HK-2 (cell line): ENCODE results near the gene PGBD2.
"Not testable (repeated sequence)": the region's sequence is repeated elsewhere in the genome, so short reads cannot be mapped to it uniquely, and the experiment has no call there.

Source experiments
- DNase-seq: peaks from one replicate; pipeline ENCODE4 v3.0.0-alpha.2; 2018; ENCODE audit not compliant: unreplicated experiment

The PGBD2 gene

DNA sequence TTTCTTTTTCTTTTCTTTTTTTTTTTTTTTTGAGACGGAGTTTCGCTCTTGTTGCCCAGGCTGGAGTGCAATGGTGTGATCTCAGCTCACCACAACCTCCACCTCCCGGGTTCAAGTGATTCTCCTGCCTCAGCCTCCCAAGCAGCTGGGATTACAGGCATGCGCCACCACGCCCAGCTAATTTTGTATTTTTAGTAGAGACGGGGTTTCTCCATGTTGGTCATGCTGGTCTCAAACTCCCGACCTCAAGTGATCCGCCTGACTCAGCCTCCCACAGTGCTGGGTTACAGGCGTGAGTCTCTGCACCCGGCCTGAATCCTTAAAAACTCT lies 16.2 kb upstream of the PGBD2 start:
- not testable (repeated sequence) for DNase-seq

DNA sequence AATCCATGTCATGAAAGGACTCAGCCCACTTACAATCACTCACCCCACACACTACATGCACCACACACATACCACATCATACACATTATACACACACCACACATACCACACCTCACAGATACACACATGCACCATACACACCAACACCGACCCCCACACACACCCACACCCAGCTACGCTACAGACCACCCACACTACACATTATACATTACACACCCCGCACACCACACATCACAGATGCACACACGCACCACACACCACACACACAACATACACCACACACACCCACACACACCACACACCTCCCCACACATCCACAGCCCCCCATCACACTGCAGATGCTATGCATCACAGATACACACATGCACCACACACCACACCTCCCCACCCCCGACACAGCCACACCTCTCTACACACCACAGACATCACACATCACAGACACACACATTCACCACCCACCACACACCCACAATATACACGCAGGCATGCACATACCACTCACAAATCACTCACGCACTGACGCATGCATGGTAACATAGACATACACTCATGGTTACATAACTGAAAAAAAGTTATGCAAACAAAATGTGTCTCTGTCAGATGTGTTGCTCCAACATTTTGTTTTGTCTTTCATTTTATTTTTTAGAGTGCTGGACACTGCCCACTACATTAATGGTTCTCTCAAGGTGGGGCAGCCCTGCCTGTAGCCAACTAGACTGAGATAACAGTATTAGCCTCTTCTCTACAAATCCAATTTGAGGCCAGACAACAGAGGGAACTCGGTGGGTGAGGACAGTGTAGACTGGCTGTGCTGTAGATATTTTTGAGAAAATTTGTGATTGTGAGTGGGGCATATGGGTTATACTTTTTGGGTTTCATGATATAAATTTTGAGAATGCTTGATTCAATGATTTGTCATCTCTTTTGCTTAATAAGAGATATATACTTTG lies 15.2 kb upstream of the PGBD2 start:
- DNase-seq, result no peak

DNA sequence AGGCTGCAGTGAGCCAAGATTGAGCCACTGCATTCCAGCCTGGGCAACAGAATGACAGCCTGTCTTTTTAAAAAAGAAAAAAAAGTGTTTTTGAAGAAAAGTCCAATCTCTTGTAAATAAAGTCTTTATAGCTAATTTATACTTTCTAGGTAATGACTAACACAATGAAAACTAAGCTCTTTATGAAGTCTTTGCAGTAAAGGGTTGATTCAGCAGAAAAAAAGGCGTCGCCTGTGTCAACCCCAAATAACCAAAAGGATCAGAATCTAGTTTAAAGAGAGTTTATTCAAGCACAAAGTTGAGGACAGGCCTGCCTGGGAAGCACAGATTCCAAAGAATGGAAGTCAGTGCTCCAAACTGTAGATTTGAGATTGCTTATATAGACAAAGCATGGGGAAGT lies 14.3 kb upstream of the PGBD2 start:
- DNase-seq, result no peak

DNA sequence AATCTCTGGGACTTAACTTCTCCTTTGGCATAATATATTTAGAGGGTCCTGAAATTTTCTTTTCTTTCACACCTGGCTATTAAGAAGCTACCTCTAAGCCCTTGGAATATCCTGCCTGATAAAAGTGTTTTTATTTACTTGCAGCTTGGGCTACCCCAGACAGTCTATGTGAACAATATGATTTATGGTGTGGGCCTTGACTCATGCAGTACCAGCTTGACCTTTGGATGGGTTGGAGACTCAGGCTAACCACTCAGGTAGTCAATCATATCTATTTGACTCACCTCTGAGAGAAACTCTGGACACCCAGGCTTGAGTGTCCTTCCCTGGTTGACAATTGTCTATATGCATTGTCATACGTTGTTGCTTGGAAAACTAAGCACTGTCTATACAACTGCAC lies 13.4 kb upstream of the PGBD2 start:
- no peak for DNase-seq

DNA sequence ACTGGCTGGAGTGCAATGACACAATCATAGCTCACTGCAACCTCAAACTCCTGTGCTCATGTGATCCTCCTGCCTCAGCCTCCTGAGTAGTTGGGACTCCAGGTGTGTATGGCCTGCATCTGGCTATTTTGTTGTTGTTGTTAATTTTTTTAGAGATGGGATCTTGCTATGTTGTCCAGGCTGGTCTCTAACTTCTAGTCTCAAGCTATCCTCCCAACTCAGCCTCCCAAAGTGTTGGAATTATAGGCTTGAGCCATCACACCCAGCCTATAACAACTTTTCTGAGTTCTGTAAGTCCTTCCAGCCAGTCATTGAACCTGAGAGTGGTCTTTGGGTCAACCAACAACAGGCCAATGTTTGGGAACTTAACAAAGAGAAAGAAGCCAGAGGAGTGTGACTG lies 11.2 kb upstream of the PGBD2 start:
- no peak for DNase-seq

DNA sequence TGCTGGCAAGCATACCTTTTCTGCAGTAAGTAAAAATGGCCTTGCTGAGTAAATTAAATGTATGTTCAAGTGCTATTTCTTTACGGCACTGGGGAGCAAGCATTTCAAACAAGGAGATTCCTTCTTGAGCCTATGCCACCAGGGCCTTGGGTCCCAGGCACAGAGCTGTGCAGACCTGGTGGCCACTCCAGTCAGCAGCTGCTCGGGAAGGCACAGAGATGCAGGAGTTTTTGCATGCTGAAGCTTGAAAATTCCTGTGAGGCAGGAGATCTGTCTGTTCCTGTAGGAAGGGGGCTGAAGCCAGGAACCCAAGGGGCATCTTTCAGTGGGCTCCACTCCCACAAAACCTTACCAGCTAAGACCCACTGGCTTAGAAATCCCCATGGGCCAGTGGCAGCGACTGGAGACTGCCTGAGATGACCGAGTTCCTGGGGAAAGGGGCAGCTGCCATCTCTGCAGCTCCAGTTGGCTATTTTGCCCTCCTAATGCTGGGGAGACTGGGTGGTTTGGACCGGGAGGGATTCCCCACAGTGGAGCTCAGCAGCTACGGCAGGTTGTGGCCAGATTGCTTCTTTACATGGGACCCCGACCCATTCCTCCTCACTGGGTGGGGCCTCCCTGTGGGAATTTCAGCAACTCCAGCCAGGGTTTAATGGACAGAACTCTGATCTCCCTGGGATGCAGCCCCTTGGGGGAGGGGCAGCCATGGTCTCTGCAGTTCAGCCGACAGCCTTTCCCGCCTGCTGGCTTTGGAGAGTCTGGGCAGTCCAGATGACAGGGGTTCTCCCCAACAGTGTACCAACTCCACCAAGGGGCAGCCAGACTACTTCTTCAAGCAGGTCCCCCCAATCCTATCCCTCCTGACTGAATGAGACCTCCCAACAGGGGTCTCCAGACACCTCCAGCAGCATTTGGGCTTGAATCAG lies 8.4 kb upstream of the PGBD2 start:
- no peak for DNase-seq

DNA sequence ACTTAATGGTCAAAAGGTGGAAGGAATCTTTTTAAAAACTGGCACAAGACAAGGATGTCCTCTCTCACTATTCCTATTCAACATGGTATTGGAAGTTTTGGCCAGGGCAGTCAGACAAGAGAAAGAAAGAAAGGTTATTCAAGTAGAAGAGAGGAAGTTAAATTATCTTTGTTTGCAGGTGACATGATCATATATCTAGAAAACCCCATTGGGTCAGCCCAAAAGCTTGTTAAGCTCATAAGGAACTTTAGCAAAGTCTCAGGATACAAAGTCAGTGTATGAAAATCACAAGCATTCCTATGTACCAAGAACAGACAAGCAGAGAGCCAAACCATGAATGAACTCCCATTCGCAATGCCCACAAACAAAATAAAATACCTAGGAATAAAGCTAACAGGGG lies 5.4 kb upstream of the PGBD2 start:
- DNase-seq, result no peak

DNA sequence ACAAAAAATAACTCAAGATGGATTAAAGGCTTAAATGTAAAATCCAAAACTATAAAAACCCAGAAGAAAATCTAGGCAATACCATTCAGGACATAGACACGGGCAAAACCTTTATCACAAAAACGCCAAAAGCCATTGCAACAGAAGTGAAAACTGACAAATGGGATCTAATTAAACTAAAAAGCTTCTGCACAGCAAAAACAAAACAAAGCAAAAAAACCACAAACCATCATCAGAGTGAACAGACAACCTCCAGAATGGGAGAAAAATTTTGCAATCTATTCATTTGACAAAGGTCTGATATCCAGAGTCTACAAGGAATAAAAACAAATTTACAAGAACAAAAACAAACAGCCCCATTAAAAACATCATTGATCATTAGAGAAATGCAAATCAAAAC lies 4.5 kb upstream of the PGBD2 start:
- no peak for DNase-seq

DNA sequence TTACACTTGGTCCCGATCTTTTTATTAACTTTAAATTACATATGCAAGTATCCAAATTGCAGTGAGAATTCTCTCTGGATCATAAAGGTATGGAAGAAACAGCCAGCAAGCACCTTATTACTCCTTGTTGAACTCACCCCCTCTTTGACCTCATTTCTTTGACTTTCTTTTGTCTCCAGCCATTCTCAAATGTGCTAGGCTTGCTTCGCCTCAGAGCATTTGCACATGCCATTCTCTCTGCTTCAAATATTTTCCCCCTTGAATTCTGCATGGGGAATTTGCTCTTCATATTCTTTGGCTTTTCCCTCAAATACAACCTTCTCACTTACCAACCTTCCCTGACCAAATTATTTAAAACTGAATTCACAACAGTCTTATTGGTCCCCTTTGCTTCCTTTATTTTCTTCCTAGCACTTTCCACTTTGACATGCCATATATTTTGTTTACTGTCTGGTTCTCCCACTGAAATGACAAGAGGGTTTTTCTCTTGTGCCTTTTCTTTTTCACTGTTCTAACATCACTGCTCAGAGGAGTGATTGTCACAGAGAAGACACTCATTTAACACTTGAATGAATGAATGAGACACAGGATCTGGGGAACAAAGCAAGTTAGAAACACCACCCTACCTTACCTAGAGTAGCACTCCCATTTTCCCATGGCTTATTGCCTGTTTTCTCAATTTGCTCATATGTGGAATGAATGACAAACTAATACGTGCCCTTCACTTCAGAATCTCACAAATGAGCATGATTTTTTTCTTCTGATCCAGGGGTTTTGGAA lies 1.4 kb upstream of the PGBD2 start:
- no peak for DNase-seq

DNA sequence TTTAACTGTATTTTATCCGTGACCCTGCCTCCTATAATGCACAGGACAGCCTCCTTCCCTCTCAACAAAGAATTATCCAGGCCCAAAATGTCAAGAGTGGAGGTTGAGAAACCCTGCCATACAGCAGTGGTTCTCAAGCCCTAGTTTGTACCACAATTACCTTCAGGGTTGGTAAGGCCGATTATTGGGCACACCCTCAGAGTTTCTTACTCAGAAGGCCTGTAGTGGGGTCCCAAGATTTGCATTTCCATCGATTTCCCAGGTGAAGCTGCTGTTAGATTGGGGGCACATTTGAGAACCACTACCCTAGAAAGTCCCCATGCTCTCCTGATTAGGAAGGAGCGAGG lies 400 bp upstream of the PGBD2 start:
- no peak for DNase-seq

DNA sequence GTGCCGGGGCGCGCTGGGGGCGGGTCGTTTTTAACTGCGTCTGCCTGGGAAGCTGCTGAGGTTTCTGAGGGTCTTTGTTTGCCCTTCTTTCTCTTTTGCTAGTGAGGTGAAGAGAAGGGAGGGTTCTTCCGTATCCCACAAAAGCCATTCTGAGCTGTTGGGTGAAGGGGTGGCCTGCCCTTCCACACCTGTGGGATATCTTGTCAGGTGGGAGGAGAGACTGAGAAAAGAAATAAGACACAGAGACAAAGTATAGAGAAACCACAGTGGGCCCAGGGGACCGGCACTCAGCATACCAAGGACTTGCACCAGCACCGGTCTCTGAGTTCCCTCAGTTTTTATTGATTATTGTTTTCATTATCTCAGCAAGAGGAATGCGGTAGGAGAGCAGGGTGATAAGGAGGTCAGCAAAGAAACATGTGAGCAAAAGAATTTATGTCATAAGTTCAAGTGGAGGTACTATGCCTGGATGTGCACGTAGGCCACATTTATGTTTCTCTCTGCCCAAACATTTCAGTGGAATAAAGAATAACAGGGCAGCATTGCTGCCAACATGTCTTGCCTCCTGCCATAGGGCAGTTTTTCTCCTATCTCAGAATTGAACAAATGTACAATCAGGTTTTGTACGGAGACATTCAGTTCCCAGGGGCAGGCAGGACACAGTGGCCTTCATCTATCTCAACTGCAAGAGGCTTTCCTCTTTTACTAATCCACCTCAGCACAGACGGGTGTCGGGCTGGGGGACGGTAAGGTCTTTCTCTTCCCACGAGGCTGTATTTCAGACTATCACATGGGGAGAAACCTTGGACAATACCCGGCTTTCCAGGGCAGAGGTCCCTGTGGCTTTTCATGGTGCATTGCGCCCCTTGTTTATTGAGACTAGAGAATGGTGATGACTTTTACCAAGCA lies 972 bp downstream of the PGBD2 start:
- no peak for DNase-seq

DNA sequence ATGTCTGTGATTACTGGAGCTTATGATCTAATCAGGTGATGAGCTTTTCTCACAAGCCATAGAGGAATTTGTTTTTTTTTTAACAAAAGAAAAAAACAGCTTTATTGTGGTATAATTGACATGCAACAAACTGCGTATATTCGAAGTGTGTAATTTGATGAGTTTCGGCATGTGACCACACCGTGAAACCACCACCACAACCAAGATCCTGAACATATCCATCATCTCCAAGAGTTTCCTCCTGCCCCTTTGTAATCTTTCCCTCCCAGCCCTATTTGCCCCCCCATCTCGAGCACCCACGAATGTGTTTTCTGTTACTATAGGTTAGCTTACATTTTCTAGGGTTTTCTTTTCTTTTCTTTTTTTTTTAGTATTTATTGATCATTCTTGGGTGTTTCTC lies 4.7 kb downstream of the PGBD2 start:
- DNase-seq, result no peak

DNA sequence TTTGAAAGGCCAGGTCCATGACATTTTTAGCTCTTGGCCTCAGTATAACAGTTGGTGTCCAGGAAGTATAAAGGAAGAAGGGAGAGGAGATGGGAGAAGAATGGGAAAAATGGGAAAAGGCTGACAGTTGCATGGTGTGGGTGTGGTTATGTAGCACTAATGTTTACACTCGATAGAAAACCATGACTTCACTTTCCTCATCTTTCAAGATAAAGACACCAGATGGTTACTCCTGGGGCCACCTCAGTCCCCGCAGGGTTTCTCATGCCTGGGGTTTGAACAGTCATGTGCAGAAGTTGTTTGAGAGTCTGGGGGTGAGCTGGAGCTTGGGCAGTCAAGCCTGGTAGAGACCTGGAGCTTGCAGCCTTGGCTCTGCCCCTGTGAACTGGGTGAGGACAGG lies 7.9 kb downstream of the PGBD2 start:
- DNase-seq, result no peak

DNA sequence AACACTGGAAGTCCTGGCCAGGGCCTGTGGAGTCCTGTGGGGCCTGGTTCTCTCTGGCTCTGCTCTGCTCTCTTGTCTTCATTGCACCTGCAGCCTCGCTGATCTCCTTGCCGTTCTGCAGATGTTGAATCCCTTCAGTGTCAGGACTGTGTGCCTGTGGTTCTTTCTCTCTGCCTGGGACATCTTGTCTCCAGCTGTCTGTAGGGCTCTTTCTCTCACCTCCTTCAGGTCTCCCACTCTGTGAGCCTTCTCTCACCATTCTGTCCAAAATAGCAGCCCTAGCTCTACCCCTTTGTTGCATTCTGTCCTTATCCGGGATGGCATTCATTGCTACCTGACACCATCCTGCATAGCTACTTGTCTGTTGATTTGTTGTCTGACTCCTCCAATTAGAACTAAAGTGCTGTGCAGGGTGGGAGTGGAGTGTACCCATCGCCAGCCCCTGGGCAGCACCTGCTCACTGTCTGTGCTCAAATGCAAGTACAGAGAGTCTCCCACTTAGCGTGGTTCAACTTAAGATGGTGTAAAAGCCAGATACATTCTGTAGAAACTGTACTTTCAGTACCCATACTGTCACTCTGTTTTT lies 8.9 kb downstream of the PGBD2 start:
- DNase-seq, result no peak

DNA sequence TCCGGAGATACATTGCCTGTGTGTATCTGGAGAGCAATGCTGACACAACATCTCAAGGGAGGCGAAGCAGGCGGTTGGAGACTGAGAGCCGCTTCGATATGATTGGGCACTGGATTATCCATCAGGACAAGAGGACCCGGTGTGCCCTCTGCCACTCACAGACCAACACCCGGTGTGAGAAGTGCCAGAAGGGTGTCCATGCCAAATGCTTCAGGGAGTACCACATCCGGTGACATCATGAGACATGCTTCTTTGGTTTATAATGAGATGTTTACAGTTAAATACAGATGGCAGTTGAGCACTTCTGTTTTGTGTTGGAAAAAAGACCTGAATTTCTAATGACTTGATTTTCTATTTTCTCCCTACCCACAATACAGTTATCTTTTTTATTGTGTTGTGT lies 12.1 kb downstream of the PGBD2 start:
- DNase-seq, result no peak

DNA sequence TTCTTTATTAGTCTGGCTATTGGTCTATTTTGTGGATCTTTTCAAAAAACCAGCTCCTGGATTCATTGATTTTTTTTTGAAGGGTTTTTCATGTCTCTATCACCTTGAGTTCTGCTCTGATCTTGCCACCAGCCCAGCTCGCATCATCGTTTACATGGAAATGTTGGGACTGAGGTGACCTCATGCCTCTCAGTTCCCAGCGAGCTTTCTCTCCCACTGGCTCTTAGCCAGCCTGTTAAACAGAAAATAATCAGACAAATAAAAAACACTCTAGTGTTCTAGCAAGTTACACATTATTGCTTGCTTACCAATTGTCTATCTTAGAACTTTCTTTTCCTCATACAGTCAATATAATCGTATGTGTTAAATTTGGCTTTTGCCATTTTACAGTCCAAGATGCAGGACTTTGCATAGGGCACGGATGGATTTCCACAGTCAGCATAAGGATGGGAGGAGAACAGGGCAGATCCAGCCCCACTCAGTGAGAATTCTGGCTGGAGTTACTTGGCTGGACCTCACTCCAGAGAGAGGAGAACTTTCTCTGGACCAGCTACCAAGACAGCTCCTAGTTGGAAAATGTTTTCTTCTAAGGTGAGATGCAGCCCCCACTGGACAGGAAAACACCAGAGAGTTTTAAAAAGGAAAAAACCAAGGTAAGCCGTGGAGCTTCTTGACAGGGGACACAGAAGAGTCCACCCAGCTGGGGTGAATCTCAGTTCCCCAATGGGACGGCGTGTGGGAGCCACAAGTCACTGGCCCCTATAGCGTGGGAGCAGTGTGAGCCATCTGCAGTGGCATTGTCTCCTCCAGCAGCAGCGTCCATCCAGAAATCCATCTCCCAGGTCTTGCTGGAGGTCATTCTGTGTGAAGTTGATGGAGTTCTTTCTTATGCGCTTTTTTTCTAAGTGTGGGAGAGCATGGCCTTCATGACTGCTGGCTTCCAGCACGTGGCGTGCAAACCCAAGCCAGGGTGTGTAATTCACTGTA lies 17.6 kb downstream of the PGBD2 start:
- DNase-seq, result no peak

DNA sequence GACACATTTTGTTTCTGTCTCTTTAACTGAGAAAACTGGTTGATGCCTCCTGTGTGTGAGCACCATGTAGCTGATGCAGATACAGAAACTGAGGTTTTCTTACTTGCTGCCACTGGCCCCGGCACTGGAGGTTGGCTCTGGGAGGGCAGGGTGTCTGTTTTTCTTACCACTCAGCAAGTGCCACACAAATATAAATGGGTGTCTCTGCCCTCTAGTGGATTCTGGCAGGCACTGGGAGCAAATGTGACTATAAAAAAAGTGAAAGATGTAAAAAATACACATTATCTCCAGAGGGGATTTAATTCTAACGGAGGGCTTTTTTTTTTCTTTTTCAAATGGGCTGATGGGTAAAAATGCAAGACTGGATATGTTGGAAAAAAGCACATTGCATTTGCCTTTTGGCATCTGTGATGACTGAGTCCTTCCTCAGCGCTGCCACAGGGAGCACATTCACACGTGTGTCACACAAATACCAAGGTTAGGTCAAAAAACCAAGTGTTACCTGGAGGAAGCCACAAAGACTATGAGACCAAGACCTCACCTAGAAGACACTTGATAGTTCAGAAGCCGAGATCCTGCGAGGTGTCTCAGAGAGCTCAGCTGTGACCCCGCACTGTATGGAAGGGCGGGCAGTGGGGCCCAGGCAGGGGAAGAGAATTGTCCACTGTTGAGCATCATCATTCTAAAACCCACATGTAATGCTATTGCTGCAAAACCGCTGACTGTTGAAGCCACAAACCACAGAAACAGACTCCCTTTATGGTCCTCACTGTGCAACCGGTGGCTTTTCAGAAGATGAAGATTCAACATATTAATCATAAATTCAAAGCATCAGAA lies 18.9 kb downstream of the PGBD2 start:
- DNase-seq, result peak; percentile 38

DNA sequence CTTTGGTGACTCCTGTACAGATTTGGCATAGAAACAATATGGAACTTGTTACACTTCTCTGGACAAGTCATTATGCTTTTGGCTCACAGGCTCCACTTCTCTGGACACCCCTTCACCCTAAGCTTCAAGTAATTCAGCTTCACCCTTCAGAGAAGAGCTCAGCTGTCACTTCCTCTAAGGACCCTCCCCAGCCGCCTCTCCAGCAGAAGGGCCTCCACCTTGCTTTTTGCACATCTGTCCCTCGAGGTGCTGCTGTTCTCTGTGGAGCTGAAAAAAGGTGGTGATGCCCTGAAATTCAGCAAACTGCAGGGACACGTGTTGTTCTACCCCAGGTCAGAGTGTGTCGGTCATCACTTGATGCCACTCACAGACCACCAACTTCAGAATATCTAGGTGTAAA lies 19.8 kb downstream of the PGBD2 start:
- DNase-seq, result not testable (repeated sequence)
